MCF 10A (cell line): ENCODE data around the gene KCNH1. TPM values are rescaled to one million over a fixed set of nuclear protein-coding genes. Genes with fewer than 3 reads are reported as not detected.

ENCODE experiments used
- BruUV-seq: library from RNA; stranded (reverse); fragments of 400-500 nt; replicated peaks from 2 replicates; lab custom pipeline; 2021; lab: Mats Ljungman, UMichigan
- CTCF ChIA-PET: fragments of 300-600 bp; sonication (Branson Sonifier 250); formaldehyde crosslinking; extraction: SDS; loops from one replicate; lab custom pipeline; 2021; ENCODE audit warnings: antibody characterized with exemption, inconsistent platforms; lab: Yijun Ruan, JAX
- POLR2A ChIA-PET: fragments of 300-600, 350-650 bp; sonication (Branson Sonifier 250); formaldehyde crosslinking; extraction: SDS; loops from one replicate; lab custom pipeline; 2020; ENCODE audit warnings: antibody characterized with exemption, inconsistent platforms; lab: Yijun Ruan, JAX
- DNase-seq: peaks from one replicate; pipeline ENCODE4 v3.0.0-alpha.2; 2018; ENCODE audit not compliant: unreplicated experiment
- H3K27ac Mint-ChIP-seq: one replicate; pipeline ENCODE4 v1.8.0; 2022; ENCODE audit warnings: mild to moderate bottlenecking, low read depth, mixed read lengths; ENCODE audit not compliant: unreplicated experiment
- H3K27me3 Mint-ChIP-seq: one replicate; pipeline ENCODE4 v1.8.0; 2022; ENCODE audit warnings: mixed read lengths; ENCODE audit not compliant: insufficient read depth, unreplicated experiment
- H3K36me3 Mint-ChIP-seq: one replicate; pipeline ENCODE4 v1.8.0; 2022; ENCODE audit warnings: mild to moderate bottlenecking, moderate library complexity, mixed read lengths; ENCODE audit not compliant: insufficient read depth, unreplicated experiment
- H3K4me1 Mint-ChIP-seq: one replicate; pipeline ENCODE4 v1.8.0; 2022; ENCODE audit warnings: mixed read lengths; ENCODE audit not compliant: insufficient read depth, unreplicated experiment
- H3K4me3 Mint-ChIP-seq: one replicate; pipeline ENCODE4 v1.8.0; 2022; ENCODE audit warnings: mild to moderate bottlenecking, moderate library complexity, mixed read lengths; ENCODE audit not compliant: unreplicated experiment
- H3K9me3 Mint-ChIP-seq: one replicate; pipeline ENCODE4 v1.8.0; 2022; ENCODE audit warnings: mixed read lengths; ENCODE audit not compliant: unreplicated experiment
- CTCF ChIP-seq: fragments of 200-600 bp; IDR thresholded peaks from one replicate; pipeline ENCODE4 v1.8.0; 2022; ENCODE audit warnings: antibody characterized with exemption, mild to moderate bottlenecking; ENCODE audit not compliant: unreplicated experiment
- intact Hi-C: fragments of 100-400 bp; cut with micrococcal nuclease; formaldehyde crosslinking; loops from 2 replicates; pipeline ENCODE4 v1.14.1; 2022
- total RNA-seq: library from RNA; stranded (reverse); gene quantifications from 2 replicates; pipeline ENCODE4 v1.2.3, GENCODE V29; 2022

KCNH1 gene
- total RNA-seq, 1 experiment from 2014 or later = 0.19 TPM

GRCh38 chr1:211092955-211093354, 41.0 kb downstream of the KCNH1 start:
- POLR2A ChIA-PET = no interaction called here
- DNase-seq = no peak
- no TSS peak for BruUV-seq
- H3K36me3 Mint-ChIP-seq = no peaks in the 10 kb centered on the region
- H3K4me3 Mint-ChIP-seq = no peak overlapping the region
- CTCF ChIA-PET = interaction anchor here (1.4 kb wide), 1 partner anchor 9 kb away, joined by 3 read pairs; no protein-coding TSS in a partner anchor
- no peaks in the 10 kb centered on the region for H3K4me1 Mint-ChIP-seq
- H3K27me3 Mint-ChIP-seq = peaks cover 11% of the 10 kb centered on the region
- no peak overlapping the region for H3K27ac Mint-ChIP-seq
- intact Hi-C loops = no loop called here
- no peaks in the 10 kb centered on the region for H3K9me3 Mint-ChIP-seq
- TF ChIP-seq CTCF = no peak

GRCh38 chr1:211091867-211092266, 42.1 kb downstream of the KCNH1 start:
- POLR2A ChIA-PET = no interaction called here
- Mint-ChIP-seq H3K4me1 (no peaks in the 10 kb centered on the region), H3K27ac (no peak overlapping the region), H3K4me3 (no peak overlapping the region), H3K9me3 (no peaks in the 10 kb centered on the region), H3K27me3 (peaks cover 11% of the 10 kb centered on the region), H3K36me3 (no peaks in the 10 kb centered on the region)
- DNase-seq = no peak
- intact Hi-C loops = no loop called here
- TF ChIP-seq CTCF = no peak
- no TSS peak for BruUV-seq
- CTCF ChIA-PET = interaction anchor here (0.5 to 1.0 kb wide), 4 partner anchors 15 to 644 kb away, joined by 3 to 4 read pairs (median 3); no protein-coding TSS in a partner anchor

- intact Hi-C loops = no loop called here
- H3K36me3 Mint-ChIP-seq = no peaks in the 10 kb centered on the region
- no peak overlapping the region for H3K27ac Mint-ChIP-seq
- no peaks in the 10 kb centered on the region for H3K9me3 Mint-ChIP-seq
- DNase-seq = no peak
- POLR2A ChIA-PET = no interaction called here
- TF ChIP-seq CTCF = no peak
- H3K27me3 Mint-ChIP-seq = peaks cover 11% of the 10 kb centered on the region
- CTCF ChIA-PET = interaction anchor here (1.2 to 1.4 kb wide), 2 partner anchors 13 to 140 kb away, joined by 5 read pairs; no protein-coding TSS in a partner anchor
- H3K4me1 Mint-ChIP-seq = no peaks in the 10 kb centered on the region
- no peak overlapping the region for H3K4me3 Mint-ChIP-seq
- BruUV-seq = no TSS peak
Observed at GRCh38 chr1:211089536-211089935, 44.4 kb downstream of the KCNH1 start.

- H3K27ac Mint-ChIP-seq = no peak overlapping the region
- no peaks in the 10 kb centered on the region for H3K9me3 Mint-ChIP-seq
- H3K27me3 Mint-ChIP-seq = peaks cover 11% of the 10 kb centered on the region
- POLR2A ChIA-PET = no interaction called here
- no TSS peak for BruUV-seq
- intact Hi-C loops = no loop called here
- no peak for TF ChIP-seq CTCF
- no peaks in the 10 kb centered on the region for H3K4me1 Mint-ChIP-seq
- CTCF ChIA-PET = no interaction called here
- no peak for DNase-seq
- no peak overlapping the region for H3K4me3 Mint-ChIP-seq
- H3K36me3 Mint-ChIP-seq = no peaks in the 10 kb centered on the region
Observed at GRCh38 chr1:211088156-211088555, 45.8 kb downstream of the KCNH1 start.
